ENCODE data around the gene C17orf78.

DNA sequence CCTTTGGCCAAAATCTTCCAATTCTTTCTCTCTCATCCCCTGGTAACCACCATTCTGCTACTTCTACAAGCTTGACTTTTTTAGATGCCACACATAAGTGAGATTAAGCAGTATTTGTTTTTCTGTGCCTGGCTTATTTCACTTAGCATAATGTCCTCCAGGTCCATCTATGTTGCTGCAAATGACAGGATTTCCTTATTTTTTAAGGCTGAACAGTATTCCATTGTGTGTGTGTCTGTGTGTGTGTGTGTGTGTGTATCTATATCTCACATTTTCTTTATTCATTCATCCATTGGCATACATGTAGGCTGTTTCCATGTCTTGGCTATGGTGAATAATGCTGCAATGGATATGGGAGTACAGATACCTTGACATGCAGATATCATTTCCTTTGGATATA, 24.7 kb downstream of the C17orf78 start:
- TF ChIP-seq TCF7L2 (IDR thresholded peaks at IDR 0.05; ENCODE audit: borderline replicate concordance, extremely low read depth, insufficient read depth, insufficient read length) (no peak), EZH2 (IDR thresholded peaks at IDR 0.05) (no peak), YY1 (IDR thresholded peaks at IDR 0.05; ENCODE audit: extremely low read depth, insufficient replicate concordance, low read depth, low read length) (no peak), ELF1 (IDR thresholded peaks at IDR 0.05; ENCODE audit: borderline replicate concordance, low read depth) (no peak), POLR2A (IDR thresholded peaks at IDR 0.05; ENCODE audit: borderline replicate concordance, extremely low read depth, insufficient read depth, insufficient read length) (no peak), POLR2AphosphoS5 (IDR thresholded peaks at IDR 0.05; ENCODE audit: low read depth, low read length) (no peak), SP1 (IDR thresholded peaks at IDR 0.05; ENCODE audit: low read depth) (no peak), RAD21 (IDR thresholded peaks at IDR 0.05; ENCODE audit: low read depth) (no peak), SRF (IDR thresholded peaks at IDR 0.05; ENCODE audit: low read depth) (no peak), EZH2phosphoT487 (IDR thresholded peaks at IDR 0.05; ENCODE audit: borderline replicate concordance) (no peak), CBX3 (IDR thresholded peaks at IDR 0.05; ENCODE audit: low read depth) (no peak)
- TF ChIP-seq, protein P1, sequence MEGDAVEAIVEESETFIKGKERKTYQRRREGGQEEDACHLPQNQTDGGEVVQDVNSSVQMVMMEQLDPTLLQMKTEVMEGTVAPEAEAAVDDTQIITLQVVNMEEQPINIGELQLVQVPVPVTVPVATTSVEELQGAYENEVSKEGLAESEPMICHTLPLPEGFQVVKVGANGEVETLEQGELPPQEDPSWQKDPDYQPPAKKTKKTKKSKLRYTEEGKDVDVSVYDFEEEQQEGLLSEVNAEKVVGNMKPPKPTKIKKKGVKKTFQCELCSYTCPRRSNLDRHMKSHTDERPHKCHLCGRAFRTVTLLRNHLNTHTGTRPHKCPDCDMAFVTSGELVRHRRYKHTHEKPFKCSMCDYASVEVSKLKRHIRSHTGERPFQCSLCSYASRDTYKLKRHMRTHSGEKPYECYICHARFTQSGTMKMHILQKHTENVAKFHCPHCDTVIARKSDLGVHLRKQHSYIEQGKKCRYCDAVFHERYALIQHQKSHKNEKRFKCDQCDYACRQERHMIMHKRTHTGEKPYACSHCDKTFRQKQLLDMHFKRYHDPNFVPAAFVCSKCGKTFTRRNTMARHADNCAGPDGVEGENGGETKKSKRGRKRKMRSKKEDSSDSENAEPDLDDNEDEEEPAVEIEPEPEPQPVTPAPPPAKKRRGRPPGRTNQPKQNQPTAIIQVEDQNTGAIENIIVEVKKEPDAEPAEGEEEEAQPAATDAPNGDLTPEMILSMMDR (IDR thresholded peaks at IDR 0.05 in 2 of 3, conservative IDR thresholded peaks at IDR 0.05 in 1 of 3; ENCODE audit: borderline replicate concordance in 1 of 3, insufficient read depth in 1 of 3, low read depth in 2 of 3, low read length in 2 of 3): no peak
- TF ChIP-seq, protein P2, sequence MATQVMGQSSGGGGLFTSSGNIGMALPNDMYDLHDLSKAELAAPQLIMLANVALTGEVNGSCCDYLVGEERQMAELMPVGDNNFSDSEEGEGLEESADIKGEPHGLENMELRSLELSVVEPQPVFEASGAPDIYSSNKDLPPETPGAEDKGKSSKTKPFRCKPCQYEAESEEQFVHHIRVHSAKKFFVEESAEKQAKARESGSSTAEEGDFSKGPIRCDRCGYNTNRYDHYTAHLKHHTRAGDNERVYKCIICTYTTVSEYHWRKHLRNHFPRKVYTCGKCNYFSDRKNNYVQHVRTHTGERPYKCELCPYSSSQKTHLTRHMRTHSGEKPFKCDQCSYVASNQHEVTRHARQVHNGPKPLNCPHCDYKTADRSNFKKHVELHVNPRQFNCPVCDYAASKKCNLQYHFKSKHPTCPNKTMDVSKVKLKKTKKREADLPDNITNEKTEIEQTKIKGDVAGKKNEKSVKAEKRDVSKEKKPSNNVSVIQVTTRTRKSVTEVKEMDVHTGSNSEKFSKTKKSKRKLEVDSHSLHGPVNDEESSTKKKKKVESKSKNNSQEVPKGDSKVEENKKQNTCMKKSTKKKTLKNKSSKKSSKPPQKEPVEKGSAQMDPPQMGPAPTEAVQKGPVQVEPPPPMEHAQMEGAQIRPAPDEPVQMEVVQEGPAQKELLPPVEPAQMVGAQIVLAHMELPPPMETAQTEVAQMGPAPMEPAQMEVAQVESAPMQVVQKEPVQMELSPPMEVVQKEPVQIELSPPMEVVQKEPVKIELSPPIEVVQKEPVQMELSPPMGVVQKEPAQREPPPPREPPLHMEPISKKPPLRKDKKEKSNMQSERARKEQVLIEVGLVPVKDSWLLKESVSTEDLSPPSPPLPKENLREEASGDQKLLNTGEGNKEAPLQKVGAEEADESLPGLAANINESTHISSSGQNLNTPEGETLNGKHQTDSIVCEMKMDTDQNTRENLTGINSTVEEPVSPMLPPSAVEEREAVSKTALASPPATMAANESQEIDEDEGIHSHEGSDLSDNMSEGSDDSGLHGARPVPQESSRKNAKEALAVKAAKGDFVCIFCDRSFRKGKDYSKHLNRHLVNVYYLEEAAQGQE (IDR thresholded peaks at IDR 0.05; ENCODE audit: low read depth): no peak
- TF ChIP-seq, protein P3, sequence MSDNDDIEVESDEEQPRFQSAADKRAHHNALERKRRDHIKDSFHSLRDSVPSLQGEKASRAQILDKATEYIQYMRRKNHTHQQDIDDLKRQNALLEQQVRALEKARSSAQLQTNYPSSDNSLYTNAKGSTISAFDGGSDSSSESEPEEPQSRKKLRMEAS (IDR thresholded peaks at IDR 0.05): no peak

Data from HCT116 (cell line).